ENCODE data around the gene NRG2.

DNA sequence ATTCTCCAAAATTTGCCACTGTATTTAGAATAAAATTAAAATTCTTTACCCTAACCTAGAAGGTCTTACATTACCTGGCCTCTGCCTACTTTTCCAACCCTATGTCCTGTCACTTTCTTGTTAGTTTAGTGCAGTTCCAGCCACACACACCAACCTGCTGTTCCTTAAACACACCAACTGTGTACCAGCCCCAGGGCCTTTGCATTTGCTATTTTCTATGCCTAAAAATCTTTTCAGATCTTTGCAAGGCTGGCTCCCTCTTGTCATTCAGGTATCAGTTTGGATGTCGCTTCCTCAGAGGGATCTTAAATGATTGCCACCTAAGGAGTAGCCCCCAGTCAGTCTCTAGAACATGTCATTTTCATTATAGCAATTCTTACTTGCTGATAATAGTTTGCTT, 17.7 kb upstream of the NRG2 start:
- TF ChIP-seq, protein P1, sequence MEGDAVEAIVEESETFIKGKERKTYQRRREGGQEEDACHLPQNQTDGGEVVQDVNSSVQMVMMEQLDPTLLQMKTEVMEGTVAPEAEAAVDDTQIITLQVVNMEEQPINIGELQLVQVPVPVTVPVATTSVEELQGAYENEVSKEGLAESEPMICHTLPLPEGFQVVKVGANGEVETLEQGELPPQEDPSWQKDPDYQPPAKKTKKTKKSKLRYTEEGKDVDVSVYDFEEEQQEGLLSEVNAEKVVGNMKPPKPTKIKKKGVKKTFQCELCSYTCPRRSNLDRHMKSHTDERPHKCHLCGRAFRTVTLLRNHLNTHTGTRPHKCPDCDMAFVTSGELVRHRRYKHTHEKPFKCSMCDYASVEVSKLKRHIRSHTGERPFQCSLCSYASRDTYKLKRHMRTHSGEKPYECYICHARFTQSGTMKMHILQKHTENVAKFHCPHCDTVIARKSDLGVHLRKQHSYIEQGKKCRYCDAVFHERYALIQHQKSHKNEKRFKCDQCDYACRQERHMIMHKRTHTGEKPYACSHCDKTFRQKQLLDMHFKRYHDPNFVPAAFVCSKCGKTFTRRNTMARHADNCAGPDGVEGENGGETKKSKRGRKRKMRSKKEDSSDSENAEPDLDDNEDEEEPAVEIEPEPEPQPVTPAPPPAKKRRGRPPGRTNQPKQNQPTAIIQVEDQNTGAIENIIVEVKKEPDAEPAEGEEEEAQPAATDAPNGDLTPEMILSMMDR (IDR thresholded peaks at IDR 0.05): no peak
- TF ChIP-seq POLR2A (IDR thresholded peaks at IDR 0.05): no peak

Data from uterus (tissue), 2 donors.